Left ventricle myocardium inferior (tissue), 1 donor: ENCODE data around the gene RPL3. TPM values are rescaled to one million over a fixed set of nuclear protein-coding genes. Genes with fewer than 3 reads are reported as not detected.

Source experiments
- DNase-seq: peaks from one replicate; pipeline ENCODE4 v3.0.0-alpha.2; 2020
- H3K27ac ChIP-seq: fragments of 200-600 bp; replicated peaks from 2 replicates; pipeline ENCODE4 v1.8.0; 2021
- H3K27me3 ChIP-seq: fragments of 200-600 bp; 2 replicates; pipeline ENCODE4 v1.8.0; 2021; ENCODE audit warnings: low read depth
- H3K36me3 ChIP-seq: fragments of 200-600 bp; 2 replicates; pipeline ENCODE4 v1.8.0; 2021
- H3K4me1 ChIP-seq: fragments of 200-600 bp; 2 replicates; pipeline ENCODE4 v1.8.0; 2021
- H3K4me3 ChIP-seq: fragments of 200-600 bp; 2 replicates; pipeline ENCODE4 v1.8.0; 2021; ENCODE audit warnings: mild to moderate bottlenecking, moderate library complexity
- H3K9me3 ChIP-seq: fragments of 200-600 bp; replicated peaks from 2 replicates; pipeline ENCODE4 v1.8.0; 2021
- CTCF ChIP-seq: fragments of 200-600 bp; IDR thresholded peaks from 2 replicates; pipeline ENCODE4 v1.8.0; 2021; ENCODE audit warnings: antibody characterized with exemption, mild to moderate bottlenecking, borderline replicate concordance
- intact Hi-C: fragments of 100-400 bp; cut with micrococcal nuclease; formaldehyde crosslinking; loops from one replicate; pipeline ENCODE4 v1.11.0; 2022
- total RNA-seq: library from RNA; stranded (reverse); fragmentation: NEBNext Ultra II Directional; extraction: Animal tissue kit (Norgen Biotek cat#: 25700); gene quantifications from one replicate; pipeline ENCODE4 v1.2.1, GENCODE V29; 2021
- donor health status: DM: no; HTN: yes; CAD: no; lungs with severe emphysema.

The RPL3 gene
- total RNA-seq, 1 donor from 2014 or later = 325 TPM

DNA sequence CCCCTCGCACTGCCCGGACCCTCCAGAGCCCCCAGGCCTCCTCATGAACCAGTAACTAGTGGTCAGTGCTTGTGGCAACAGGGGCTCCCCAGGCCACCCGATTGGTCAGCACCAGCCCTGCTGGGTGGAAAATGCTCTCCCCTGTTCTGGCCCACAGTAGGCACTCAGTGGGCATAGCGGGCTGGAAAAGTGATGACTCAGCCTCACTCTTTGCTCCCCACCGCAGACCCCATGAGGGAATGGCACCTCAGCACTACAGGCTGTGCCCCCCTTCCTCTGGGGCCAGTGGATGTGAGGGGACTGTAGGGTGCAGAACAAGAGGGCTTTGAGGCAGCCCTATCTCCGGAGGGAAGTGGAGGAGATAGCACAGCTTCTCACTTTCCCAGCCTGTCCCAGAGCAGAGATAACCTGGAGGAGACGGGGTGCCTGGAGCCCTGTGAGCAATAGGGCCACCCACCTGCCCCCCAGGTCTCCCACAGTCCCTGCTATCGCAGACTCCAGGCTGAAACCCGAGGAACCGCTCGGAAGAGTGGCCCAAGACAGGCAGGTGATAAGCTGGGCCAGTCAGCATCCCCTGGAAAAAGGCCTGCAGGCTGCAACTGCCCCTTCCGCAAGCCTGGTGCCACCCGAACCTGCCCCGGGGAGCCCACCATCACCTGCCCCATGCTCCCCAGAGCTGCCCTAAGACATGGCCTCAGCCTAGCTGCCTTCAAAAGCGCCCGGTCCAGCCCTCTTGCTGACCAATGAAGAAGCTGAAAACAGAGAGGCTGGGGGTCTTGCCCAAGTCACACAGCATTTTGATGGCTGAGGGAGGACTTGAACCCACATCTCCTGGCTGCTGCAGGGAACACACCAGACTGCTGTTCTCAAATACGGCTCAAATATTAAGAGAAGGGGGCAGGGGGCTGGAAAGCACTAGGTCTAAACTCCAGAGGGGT, 45.2 kb downstream of the RPL3 start:
- H3K9me3 ChIP-seq = peaks cover 13% of the 10 kb centered on the region
- intact Hi-C loops = no loop called here
- peaks cover 41% of the 10 kb centered on the region for H3K4me1 ChIP-seq
- H3K27ac ChIP-seq = no peak overlapping the region
- H3K27me3 ChIP-seq = no peaks in the 10 kb centered on the region
- DNase-seq = no peak
- no peak for TF ChIP-seq CTCF
- no peaks in the 10 kb centered on the region for H3K36me3 ChIP-seq
- no peak overlapping the region for H3K4me3 ChIP-seq

- DNase-seq = no peak
- no peak for TF ChIP-seq CTCF
- H3K27ac ChIP-seq = peak overlapping the region; percentile 80
- peaks cover 5% of the 10 kb centered on the region for H3K9me3 ChIP-seq
- no peak overlapping the region for H3K4me3 ChIP-seq
- peaks cover 47% of the 10 kb centered on the region for H3K4me1 ChIP-seq
- H3K36me3 ChIP-seq = no peaks in the 10 kb centered on the region
- no peaks in the 10 kb centered on the region for H3K27me3 ChIP-seq
- intact Hi-C loops = no loop called here
Observed at GRCh38 chr22:39270792-39271191, 48.6 kb downstream of the RPL3 start.

DNA sequence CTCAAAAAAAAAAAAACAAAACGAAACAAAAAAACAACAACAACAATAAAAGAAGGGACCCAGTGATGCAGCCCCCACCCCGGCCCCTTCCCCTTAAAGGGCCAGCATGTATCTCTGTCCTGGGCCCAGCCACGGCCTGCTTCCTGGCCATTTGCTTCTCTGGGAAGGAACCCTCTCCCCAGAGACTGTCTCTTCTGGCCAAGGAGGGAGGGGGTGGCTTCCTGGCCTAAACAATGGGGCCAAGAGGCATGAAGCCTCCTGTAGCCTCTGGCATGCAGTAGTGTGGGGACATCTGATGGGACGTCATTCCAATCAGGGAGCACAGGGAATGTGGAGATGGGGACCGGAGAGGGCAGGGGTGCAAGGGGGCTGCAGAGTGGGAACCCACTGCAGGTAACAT, 49.1 kb downstream of the RPL3 start:
- intact Hi-C loops = no loop called here
- Histone ChIP-seq H3K9me3 (peaks cover 5% of the 10 kb centered on the region), H3K4me3 (no peak overlapping the region), H3K36me3 (no peaks in the 10 kb centered on the region), H3K27me3 (no peaks in the 10 kb centered on the region), H3K4me1 (peaks cover 50% of the 10 kb centered on the region), H3K27ac (peak overlapping the region; percentile 80)
- TF ChIP-seq CTCF = no peak
- DNase-seq = no peak

DNA sequence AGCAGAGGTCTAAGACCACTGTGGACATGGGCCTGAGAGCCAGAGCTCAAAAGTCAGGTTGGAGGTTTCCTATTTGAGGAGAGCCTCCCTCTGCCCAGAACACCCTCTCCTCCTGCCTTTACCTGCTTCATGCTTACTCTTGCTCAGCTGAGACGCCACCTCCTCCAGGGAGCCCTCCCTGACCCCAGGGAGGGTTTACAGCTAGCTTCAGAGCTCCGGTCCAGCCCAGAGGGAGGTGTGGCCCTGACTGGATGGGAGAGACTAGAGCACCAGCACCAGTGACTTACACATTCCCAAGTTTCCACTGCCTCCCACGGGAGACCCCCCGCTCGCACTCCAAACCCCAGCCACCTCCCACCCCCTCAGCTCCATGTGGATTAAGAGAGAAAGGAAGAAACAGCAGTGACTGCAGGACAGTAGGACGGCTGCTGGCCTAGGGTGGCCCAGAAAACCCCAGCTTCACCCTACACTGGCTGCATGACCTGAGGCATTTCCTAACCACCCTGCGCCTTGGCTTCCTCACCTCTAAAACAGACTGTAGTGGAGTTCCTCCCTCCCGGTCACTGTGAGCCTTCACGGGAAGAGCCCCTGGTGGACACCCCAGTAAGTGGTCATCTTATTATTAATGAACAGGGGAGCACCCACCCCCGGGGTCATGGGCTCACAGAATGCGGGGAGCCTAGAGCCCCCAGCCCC, 50.2 kb downstream of the RPL3 start:
- no peak for TF ChIP-seq CTCF
- Histone ChIP-seq H3K4me1 (peaks cover 54% of the 10 kb centered on the region), H3K27ac (peak overlapping the region; percentile 80), H3K9me3 (peaks cover 5% of the 10 kb centered on the region), H3K36me3 (no peaks in the 10 kb centered on the region), H3K27me3 (no peaks in the 10 kb centered on the region), H3K4me3 (no peak overlapping the region)
- DNase-seq = no peak
- intact Hi-C loops = no loop called here

GRCh38 chr22:39268645-39269044, 50.8 kb downstream of the RPL3 start:
- peaks cover 54% of the 10 kb centered on the region for H3K4me1 ChIP-seq
- H3K36me3 ChIP-seq = no peaks in the 10 kb centered on the region
- peaks cover 5% of the 10 kb centered on the region for H3K9me3 ChIP-seq
- peak overlapping the region; percentile 80 for H3K27ac ChIP-seq
- H3K27me3 ChIP-seq = no peaks in the 10 kb centered on the region
- H3K4me3 ChIP-seq = no peak overlapping the region
- TF ChIP-seq CTCF = no peak
- no peak for DNase-seq
- intact Hi-C loops = no loop called here
